C4-2B (cell line): Measurements from ENCODE around the gene STXBP4.

Experiments
- CTCF ChIP-seq: fragments of 450-650 bp; conservative IDR thresholded peaks from 2 replicates; pipeline ENCODE4 v1.5.1; 2017; ENCODE audit warnings: mild to moderate bottlenecking
- ZFX ChIP-seq: fragments of 450-650 bp; IDR thresholded peaks from 2 replicates; pipeline ENCODE4 v1.6.1; 2017

GRCh38 chr17:55038291-55038690 lies 69.7 kb downstream of the STXBP4 start:
- TF ChIP-seq CTCF = no peak
- no peak for TF ChIP-seq ZFX
